Fibroblast of gingiva (primary cell): ENCODE data around the gene KCTD5.

ENCODE experiments used
- DNase-seq: peaks from one replicate; pipeline ENCODE4 v3.0.0-alpha.2; 2011; ENCODE audit warnings: low read depth

The KCTD5 gene

GRCh38 chr16:2752035-2752849 is 69.9 kb downstream of the KCTD5 start, which contains the start of gene SRRM2:
Gene SRRM2 (plus strand): TSS chr16:2752638. CDS start chr16:2756365, 3,727 bp downstream.
- peak; percentile 97 for DNase-seq

GRCh38 chr16:2752850-2753732 is 70.8 kb downstream of the KCTD5 start:
- DNase-seq = peak; percentile 79

GRCh38 chr16:2753733-2754020 is 71.4 kb downstream of the KCTD5 start:
- DNase-seq = no peak

DNA sequence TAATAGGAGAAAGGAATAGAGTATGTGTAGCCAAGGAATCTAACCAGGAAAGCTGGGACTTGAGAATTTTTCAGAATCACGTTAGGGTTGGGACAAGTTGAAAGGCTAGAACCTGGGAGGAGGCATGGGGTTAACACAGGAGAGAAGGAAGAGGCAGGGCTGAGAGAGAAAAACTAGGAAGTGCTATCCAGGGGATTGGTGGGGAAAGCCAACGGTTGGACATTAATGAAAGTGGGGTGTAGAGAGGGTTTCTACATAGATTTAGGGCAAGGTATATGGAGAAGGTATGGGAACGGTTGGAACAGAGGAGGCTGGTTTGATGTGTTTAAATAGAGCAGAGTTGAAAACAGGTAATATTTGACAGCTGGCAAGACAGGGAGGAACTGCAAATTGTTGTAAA is 72.8 kb downstream of the KCTD5 start:
- DNase-seq = no peak

- DNase-seq = no peak
These were observed 74.1 kb downstream of the KCTD5 start for GRCh38 chr16:2756288-2757015.

DNA sequence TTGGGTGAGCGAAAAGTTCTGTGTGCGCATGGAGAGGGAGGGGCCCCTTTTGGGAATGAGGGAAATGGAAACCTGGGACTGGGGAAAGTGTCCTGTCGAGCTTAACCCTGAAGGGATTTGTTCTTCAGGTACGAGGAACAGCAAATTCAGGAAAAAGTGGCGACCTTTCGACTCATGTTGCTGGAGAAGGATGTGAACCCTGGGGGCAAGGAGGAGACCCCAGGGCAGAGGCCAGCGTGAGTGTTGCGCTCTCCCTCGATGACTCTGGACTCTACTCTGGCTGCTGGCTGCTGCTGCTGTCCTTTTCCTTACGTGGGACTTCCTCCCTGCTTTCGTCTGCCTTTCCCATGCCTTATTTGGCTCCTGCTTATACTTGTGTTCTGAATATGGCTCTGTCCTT is 75.0 kb downstream of the KCTD5 start:
- no peak for DNase-seq
